Cardiac muscle cell (in vitro differentiated cells and primary cell): ENCODE results near the gene SLC5A1. TPM values are rescaled to one million over a fixed set of nuclear protein-coding genes. Genes with fewer than 3 reads are reported as not detected.

Experiments
- DNase-seq, 2 donors: peaks; one replicate each; pipeline versions ENCODE4 v3.0.0 to v3.0.0-alpha.2; 2010 to 2017; ENCODE audit warnings: low read depth in 1 of 2, low spot score in 1 of 2
- H3K27ac ChIP-seq: fragments of 200-600 bp; sonication (generic); 2 replicates; pipeline ENCODE4 v1.5.1; 2016
- H3K27me3 ChIP-seq: fragments of 200-600 bp; sonication (generic); 2 replicates; pipeline ENCODE4 v1.6.0; 2016; ENCODE audit warnings: control low read depth
- H3K36me3 ChIP-seq: fragments of 200-600 bp; sonication (generic); 2 replicates; pipeline ENCODE4 v1.5.1; 2016; ENCODE audit warnings: control low read depth
- H3K4me1 ChIP-seq: fragments of 200-600 bp; sonication (generic); 2 replicates; pipeline ENCODE4 v1.8.1; 2017; ENCODE audit warnings: low read depth, mild to moderate bottlenecking, mixed run types
- H3K4me3 ChIP-seq: fragments of 200-600 bp; sonication (generic); 2 replicates; pipeline ENCODE4 v1.5.1; 2016; ENCODE audit warnings: mild to moderate bottlenecking
- H3K9me3 ChIP-seq: fragments of 200-600 bp; sonication (generic); 2 replicates; pipeline ENCODE4 v1.5.1; 2017; ENCODE audit warnings: low read depth, mild to moderate bottlenecking, control low read depth
- CTCF ChIP-seq: IDR thresholded peaks from 2 replicates; pipeline ENCODE4 v1.5.1; 2012; ENCODE audit warnings: low read depth, mild to moderate bottlenecking, low read length
- polyA plus RNA-seq: library from polyadenylated mRNA; unstranded; fragments of >200 nt; fragmentation: Nextera tagmentation; extraction: Ambion mirVana; gene quantifications from 2 replicates; pipeline ENCODE4 v1.2.1, GENCODE V29; 2016
- total RNA-seq: library from RNA; depleted of rRNA; stranded (reverse); fragments of >200 nt; gene quantifications from 2 replicates; pipeline ENCODE4 v1.2.3, GENCODE V29; 2016

SLC5A1 gene
- total and polyA plus RNA-seq, 2 experiments from 2014 or later = 0.45 to 0.76 TPM

DNA sequence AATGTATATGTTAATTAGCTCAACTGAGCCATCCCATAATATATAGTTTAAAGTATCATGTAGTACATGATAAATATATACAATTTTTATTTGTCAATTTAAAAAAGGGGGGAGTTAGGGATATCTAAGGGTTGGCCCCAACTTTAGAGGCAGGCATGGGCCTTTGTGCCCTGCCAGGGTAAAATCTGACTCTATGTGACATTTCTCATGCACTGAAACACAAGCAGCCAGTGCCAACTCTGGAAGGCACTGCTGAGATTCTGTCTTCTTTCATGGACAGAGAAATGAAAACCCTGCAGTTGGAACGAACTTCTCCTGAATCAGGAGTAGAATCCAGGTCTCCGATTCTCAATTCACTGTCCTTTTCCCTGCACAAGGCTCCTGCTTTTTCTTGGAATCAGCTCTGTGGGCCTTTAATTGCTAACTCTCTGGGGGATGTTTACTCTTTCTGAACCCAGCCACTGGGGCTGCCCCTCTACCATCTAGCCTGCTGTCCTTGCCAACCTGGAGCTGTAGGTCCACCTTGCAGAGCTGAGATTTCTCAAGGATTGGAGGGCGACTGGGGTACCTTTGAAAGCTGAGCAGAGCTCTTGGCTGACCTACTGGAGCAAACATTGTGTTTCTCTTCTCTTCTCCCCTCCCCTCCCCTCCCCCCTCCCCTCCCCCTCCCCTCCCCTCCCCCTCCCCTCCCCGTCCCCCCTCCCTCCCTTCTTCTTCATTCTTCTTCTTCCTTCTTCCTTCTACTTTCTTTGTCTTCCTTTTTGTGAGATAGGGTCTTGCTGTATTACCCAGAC is 26.7 kb downstream of the SLC5A1 start:
- Histone ChIP-seq H3K9me3 (no peaks in the 10 kb centered on the region), H3K4me3 (no peak overlapping the region), H3K36me3 (no peaks in the 10 kb centered on the region), H3K4me1 (no peaks in the 10 kb centered on the region), H3K27me3 (no peaks in the 10 kb centered on the region), H3K27ac (no peak overlapping the region)
- DNase-seq = no peak
- TF ChIP-seq CTCF = no peak

- Histone ChIP-seq H3K4me1 (no peaks in the 10 kb centered on the region), H3K27ac (no peak overlapping the region), H3K27me3 (peaks cover 8% of the 10 kb centered on the region), H3K4me3 (no peak overlapping the region), H3K36me3 (no peaks in the 10 kb centered on the region), H3K9me3 (no peaks in the 10 kb centered on the region)
- DNase-seq = no peak
- no peak for TF ChIP-seq CTCF
These were observed 30.2 kb downstream of the SLC5A1 start for GRCh38 chr22:32073262-32073661.

DNA sequence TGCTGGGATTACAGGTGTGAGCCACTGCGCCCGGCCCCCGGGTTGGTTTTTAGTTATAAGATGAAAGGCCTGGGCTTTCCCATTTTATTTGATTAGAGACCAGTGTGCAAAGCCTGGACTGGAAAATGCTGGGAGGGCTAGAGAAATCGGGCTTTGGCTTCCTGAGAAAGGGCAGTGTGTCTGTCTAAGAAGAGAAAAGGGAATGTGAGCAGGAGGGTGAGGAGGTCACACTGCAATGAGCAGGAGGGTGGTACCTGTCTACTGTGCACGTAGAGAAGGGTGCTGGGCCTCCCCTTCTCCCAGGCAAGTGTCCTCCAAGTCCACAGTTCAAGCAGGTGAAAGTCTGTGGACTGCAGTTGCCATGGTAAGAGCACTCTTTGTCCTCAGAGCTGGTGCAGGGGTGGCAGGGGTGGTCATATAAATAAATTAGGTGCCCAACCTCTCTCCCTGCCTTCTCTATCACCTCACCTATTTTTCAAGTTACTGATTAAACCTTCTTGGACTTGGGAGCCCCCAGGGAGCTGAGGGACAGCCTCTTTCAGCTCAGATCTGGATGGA is 30.8 kb downstream of the SLC5A1 start:
- H3K27me3 ChIP-seq = peaks cover 8% of the 10 kb centered on the region
- TF ChIP-seq CTCF = no peak
- no peaks in the 10 kb centered on the region for H3K36me3 ChIP-seq

GRCh38 chr22:32075997-32076760 is 33.1 kb downstream of the SLC5A1 start:
- Histone ChIP-seq H3K27ac (no peak overlapping the region), H3K4me3 (no peak overlapping the region), H3K4me1 (no peaks in the 10 kb centered on the region), H3K27me3 (peaks cover 8% of the 10 kb centered on the region), H3K36me3 (no peaks in the 10 kb centered on the region), H3K9me3 (no peaks in the 10 kb centered on the region)
- no peak for DNase-seq
- TF ChIP-seq CTCF = no peak

More for the DNA sequence above, 30.8 kb downstream of the SLC5A1 start:
- no peak for DNase-seq
- no peaks in the 10 kb centered on the region for H3K9me3 ChIP-seq
- H3K27ac ChIP-seq = no peak overlapping the region
- no peak overlapping the region for H3K4me3 ChIP-seq
- H3K4me1 ChIP-seq = no peaks in the 10 kb centered on the region

DNA sequence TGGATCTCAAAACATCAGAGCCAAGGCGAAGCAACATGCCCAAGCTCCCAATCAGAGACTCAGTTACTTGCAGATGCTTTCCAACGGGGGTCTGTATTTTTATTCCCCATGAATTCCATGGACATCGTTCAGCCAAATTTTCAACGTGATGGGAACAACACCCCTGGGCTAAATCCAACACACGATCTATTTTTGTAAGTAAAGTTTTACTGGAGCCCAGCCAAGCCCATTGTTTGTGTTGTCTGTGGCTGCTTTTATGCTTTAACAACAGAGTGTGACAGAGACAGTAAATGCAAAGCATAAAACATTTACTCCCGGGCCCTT is 33.7 kb downstream of the SLC5A1 start:
- no peak overlapping the region for H3K4me3 ChIP-seq
- TF ChIP-seq CTCF = no peak
- peaks cover 8% of the 10 kb centered on the region for H3K27me3 ChIP-seq
- no peak for DNase-seq
- no peaks in the 10 kb centered on the region for H3K36me3 ChIP-seq
- no peak overlapping the region for H3K27ac ChIP-seq
- H3K4me1 ChIP-seq = no peaks in the 10 kb centered on the region
- no peaks in the 10 kb centered on the region for H3K9me3 ChIP-seq
